GM18873 (cell line): Measurements from ENCODE around the gene SEMG2.

Experiments used
- ATAC-seq: cut with Tn5 transposase; IDR thresholded peaks from one replicate; pipeline ENCODE4 v1.9.1; 2021; ENCODE audit warnings: mild to moderate bottlenecking, moderate library complexity, moderate number of reproducible peaks; ENCODE audit not compliant: unreplicated experiment, low FRiP score

The SEMG2 gene

GRCh38 chr20:45229264-45230056, 8.3 kb downstream of the SEMG2 start:
- no peak for ATAC-seq

- ATAC-seq = no peak
Observed at GRCh38 chr20:45230631-45231030, 9.5 kb downstream of the SEMG2 start.

GRCh38 chr20:45235995-45236394, 14.8 kb downstream of the SEMG2 start:
- no peak for ATAC-seq

GRCh38 chr20:45238139-45238538, 17.0 kb downstream of the SEMG2 start:
- ATAC-seq = no peak

- no peak for ATAC-seq
Observed at GRCh38 chr20:45246109-45246508, 24.9 kb downstream of the SEMG2 start.

- ATAC-seq = no peak
Observed at GRCh38 chr20:45247865-45248264, 26.7 kb downstream of the SEMG2 start.

- no peak for ATAC-seq
Observed at GRCh38 chr20:45248609-45249008, 27.4 kb downstream of the SEMG2 start.

- no peak for ATAC-seq
Observed at GRCh38 chr20:45251884-45252560, 30.8 kb downstream of the SEMG2 start.

- ATAC-seq = no peak
Observed at GRCh38 chr20:45253261-45253660, 32.1 kb downstream of the SEMG2 start.

- no peak for ATAC-seq
Observed at GRCh38 chr20:45254383-45255262, 33.5 kb downstream of the SEMG2 start, which contains the start of gene SLPI. Gene SLPI (minus strand): TSS chr20:45254564. CDS start chr20:45254543, 21 bp downstream.

GRCh38 chr20:45257161-45257560, 36.0 kb downstream of the SEMG2 start:
- ATAC-seq = no peak

- ATAC-seq = no peak
Observed at GRCh38 chr20:45257711-45258110, 36.5 kb downstream of the SEMG2 start.

- no peak for ATAC-seq
Observed at GRCh38 chr20:45258259-45258658, 37.1 kb downstream of the SEMG2 start.

- no peak for ATAC-seq
Observed at GRCh38 chr20:45258664-45259063, 37.5 kb downstream of the SEMG2 start.

GRCh38 chr20:45263556-45264266, 42.5 kb downstream of the SEMG2 start:
- no peak for ATAC-seq

- no peak for ATAC-seq
Observed at GRCh38 chr20:45266977-45267376, 45.8 kb downstream of the SEMG2 start.

GRCh38 chr20:45268531-45268930, 47.4 kb downstream of the SEMG2 start:
- ATAC-seq = no peak

GRCh38 chr20:45269056-45269455, 47.9 kb downstream of the SEMG2 start:
- no peak for ATAC-seq

GRCh38 chr20:45269754-45270270, 48.6 kb downstream of the SEMG2 start:
- ATAC-seq = no peak
